Esophagus muscularis mucosa (tissue), 4 donors: ENCODE results near the gene LILRB3. TPM values are rescaled to one million over a fixed set of nuclear protein-coding genes. Genes with fewer than 3 reads are reported as not detected.

Experiments
- DNase-seq: peaks from one replicate; pipeline ENCODE4 v3.0.0-alpha.2; 2017; ENCODE audit errors: extremely low spot score
- H3K27ac ChIP-seq, 4 donors: fragments of 200-600 bp; sonication (generic); replicated peaks in 1 of 4; 1 replicate in 3 of 4; 2 replicates in 1 of 4; pipeline ENCODE4 v1.5.1; 2016 to 2019; ENCODE audit warnings: mild to moderate bottlenecking in 1 of 4
- H3K27me3 ChIP-seq, 4 donors: fragments of 200-600 bp; sonication (generic); one replicate each; pipeline versions ENCODE4 v1.5.1 to v1.6.0; 2016 to 2019
- H3K36me3 ChIP-seq, 4 donors: fragments of 200-600 bp; sonication (generic); one replicate each; pipeline ENCODE4 v1.5.1; 2016 to 2019
- H3K4me1 ChIP-seq, 4 donors: fragments of 200-600 bp; sonication (generic); one replicate each; pipeline ENCODE4 v1.5.1; 2016 to 2019
- H3K4me3 ChIP-seq, 4 donors: fragments of 200-600 bp; sonication (generic); 1 replicate in 2 of 4; 2 replicates in 2 of 4; pipeline ENCODE4 v1.5.1; 2016 to 2019; ENCODE audit warnings: mild to moderate bottlenecking in 4 of 4, moderate library complexity in 1 of 4
- H3K9me3 ChIP-seq, 4 donors: fragments of 200-600 bp; sonication (generic); 1 replicate in 3 of 4; 2 replicates in 1 of 4; pipeline ENCODE4 v1.5.1; 2016 to 2019
- EP300 ChIP-seq: sonication (generic); formaldehyde crosslinking; IDR thresholded peaks from one replicate; pipeline ENCODE4 v1.6.1; 2017; ENCODE audit warnings: antibody characterized with exemption
- POLR2A ChIP-seq: fragments of 450-650 bp; IDR thresholded peaks from one replicate; pipeline ENCODE4 v1.6.1; 2017; ENCODE audit warnings: antibody characterized with exemption, moderate library complexity, mild to moderate bottlenecking, low read depth
- POLR2AphosphoS5 ChIP-seq, 2 donors: sonication (generic); formaldehyde crosslinking; IDR thresholded peaks; one replicate each; pipeline ENCODE4 v1.6.1; 2017; ENCODE audit warnings: antibody characterized with exemption in 2 of 2
- WGBS: methylation state at CpG from one replicate; pipeline ENCODE4 v1.1.5; 2018; 5-methylcytosine and 5-hydroxymethylcytosine counted together
- intact Hi-C: fragments of 100-400 bp; cut with DNase I; formaldehyde crosslinking; loops from one replicate; pipeline ENCODE4 v1.15.1; 2023
- total RNA-seq, 4 donors: library from RNA; depleted of rRNA; stranded (reverse); fragments of >200 nt; gene quantifications; one replicate each; pipeline versions ENCODE4 v1.1.0 to v1.2.1, GENCODE V29; 2016
- TF ChIP-seq, protein P1 (sequence below), 3 experiments: fragments of 200-600 bp in 2 of 3; fragments of 450-650 bp in 1 of 3; sonication (generic) in 2 of 3; IDR thresholded peaks; one replicate each; pipeline ENCODE4 v1.5.1; 2017 to 2019; ENCODE audit warnings: antibody characterized with exemption in 3 of 3, mild to moderate bottlenecking in 2 of 3, moderate library complexity in 1 of 3

The LILRB3 gene
- total RNA-seq, 4 donors from 2014 or later = 9.1 to 36.1 (median 11.3) TPM

DNA sequence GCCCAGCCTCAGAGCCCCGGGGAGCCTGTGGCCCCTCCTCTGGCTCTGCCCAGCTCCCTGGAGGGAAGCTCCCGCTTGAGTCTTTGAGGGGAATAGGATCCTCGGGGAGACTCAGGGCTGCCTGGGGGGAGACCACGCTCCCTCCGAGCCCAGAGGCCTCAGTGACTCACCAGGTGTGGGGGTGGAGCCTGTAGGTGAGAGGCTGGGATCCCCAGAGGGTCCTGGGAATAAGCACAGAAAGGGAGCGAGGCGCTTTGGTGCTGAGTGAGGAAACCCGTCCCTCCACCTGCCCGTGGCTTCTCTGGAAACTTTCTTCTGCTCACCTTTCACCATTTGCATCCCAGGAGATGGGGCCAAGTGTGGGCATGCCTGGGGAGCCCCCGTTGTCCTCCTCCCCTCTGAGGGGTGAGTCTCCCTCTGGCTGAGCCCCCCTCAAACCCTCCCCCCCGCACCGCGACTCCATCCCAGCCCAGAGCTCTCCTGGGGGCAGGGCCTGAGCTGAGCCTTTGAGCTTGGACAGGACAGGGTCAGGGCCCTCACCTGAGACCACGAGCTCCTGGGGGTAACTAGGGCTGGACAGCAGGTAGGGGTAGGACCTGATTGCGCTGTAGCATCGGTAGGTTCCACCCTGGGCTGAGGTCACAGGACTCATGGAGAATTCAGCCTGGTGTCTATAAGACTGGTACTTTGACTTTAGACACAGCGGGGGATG, 31.5 kb upstream of the LILRB3 start:
- no peaks in the 10 kb centered on the region for H3K36me3 ChIP-seq
- TF ChIP-seq POLR2AphosphoS5 (IDR thresholded peaks at IDR 0.05) (no peak), EP300 (no peak), POLR2A (no peak)
- TF ChIP-seq, protein P1, sequence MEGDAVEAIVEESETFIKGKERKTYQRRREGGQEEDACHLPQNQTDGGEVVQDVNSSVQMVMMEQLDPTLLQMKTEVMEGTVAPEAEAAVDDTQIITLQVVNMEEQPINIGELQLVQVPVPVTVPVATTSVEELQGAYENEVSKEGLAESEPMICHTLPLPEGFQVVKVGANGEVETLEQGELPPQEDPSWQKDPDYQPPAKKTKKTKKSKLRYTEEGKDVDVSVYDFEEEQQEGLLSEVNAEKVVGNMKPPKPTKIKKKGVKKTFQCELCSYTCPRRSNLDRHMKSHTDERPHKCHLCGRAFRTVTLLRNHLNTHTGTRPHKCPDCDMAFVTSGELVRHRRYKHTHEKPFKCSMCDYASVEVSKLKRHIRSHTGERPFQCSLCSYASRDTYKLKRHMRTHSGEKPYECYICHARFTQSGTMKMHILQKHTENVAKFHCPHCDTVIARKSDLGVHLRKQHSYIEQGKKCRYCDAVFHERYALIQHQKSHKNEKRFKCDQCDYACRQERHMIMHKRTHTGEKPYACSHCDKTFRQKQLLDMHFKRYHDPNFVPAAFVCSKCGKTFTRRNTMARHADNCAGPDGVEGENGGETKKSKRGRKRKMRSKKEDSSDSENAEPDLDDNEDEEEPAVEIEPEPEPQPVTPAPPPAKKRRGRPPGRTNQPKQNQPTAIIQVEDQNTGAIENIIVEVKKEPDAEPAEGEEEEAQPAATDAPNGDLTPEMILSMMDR (IDR thresholded peaks at IDR 0.05) = no peak
- 69% methylated on average over 11 of the region's 17 CpGs for WGBS
- H3K27ac ChIP-seq = no peak overlapping the region
- H3K4me1 ChIP-seq = no peaks in the 10 kb centered on the region
- no peak overlapping the region for H3K4me3 ChIP-seq
- intact Hi-C loops = no loop called here
- no peak for DNase-seq
- peaks cover 0 to 68% (median 9%) of the 10 kb centered on the region in 4 donors for H3K27me3 ChIP-seq
- no peaks in the 10 kb centered on the region for H3K9me3 ChIP-seq

DNA sequence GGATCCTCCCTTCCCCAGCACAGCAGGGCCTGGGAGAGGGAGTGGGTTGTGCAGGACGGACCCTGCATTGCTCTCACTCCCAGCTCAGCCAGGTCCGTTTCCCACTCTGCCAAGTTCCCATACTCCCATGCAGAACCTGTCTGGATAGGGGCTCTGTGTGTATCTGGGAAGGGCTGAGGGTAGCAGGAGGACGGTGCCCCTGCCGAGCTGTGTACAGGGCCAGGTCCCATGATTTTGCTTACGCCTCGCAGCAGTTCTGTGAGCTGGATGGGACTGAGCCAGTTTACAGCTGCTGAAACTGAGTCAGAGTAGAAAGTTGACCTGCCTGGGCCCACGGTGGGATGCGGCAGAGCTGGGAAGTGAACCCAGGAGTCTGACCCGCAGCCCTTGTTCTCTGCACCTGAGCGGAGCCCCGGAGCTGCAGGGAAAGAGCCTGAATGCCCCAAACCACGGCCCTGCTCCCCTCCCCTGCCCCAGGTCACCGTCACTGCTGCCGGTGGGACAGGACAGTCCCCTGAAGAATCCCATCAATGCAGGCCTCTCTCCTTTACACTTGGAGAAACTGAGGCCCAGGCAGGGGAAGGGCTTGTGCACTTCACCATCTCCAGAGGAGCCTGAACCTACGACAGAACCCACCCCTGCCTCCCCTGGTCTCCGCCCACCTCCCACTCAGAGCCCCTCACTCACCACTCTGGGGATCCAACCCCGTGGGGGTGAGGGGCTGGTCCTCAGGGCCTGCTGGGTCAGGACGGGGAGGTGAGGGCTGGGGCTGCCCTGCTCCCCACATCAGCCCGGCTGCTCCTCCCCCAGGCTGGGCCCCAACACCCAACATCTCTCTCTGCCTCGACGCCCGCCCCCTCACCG, 30.8 kb upstream of the LILRB3 start:
- Histone ChIP-seq H3K27ac (no peak overlapping the region), H3K4me3 (no peak overlapping the region), H3K9me3 (no peaks in the 10 kb centered on the region), H3K36me3 (no peaks in the 10 kb centered on the region), H3K27me3 (peaks cover 0 to 70% (median 9%) of the 10 kb centered on the region in 4 donors), H3K4me1 (no peaks in the 10 kb centered on the region)
- 58% methylated on average over 9 of the region's 23 CpGs for WGBS
- no peak for DNase-seq
- intact Hi-C loops = no loop called here
- TF ChIP-seq EP300 (no peak), POLR2A (no peak), POLR2AphosphoS5 (IDR thresholded peaks at IDR 0.05) (no peak)
- TF ChIP-seq, protein P1 (IDR thresholded peaks at IDR 0.05) = no peak

DNA sequence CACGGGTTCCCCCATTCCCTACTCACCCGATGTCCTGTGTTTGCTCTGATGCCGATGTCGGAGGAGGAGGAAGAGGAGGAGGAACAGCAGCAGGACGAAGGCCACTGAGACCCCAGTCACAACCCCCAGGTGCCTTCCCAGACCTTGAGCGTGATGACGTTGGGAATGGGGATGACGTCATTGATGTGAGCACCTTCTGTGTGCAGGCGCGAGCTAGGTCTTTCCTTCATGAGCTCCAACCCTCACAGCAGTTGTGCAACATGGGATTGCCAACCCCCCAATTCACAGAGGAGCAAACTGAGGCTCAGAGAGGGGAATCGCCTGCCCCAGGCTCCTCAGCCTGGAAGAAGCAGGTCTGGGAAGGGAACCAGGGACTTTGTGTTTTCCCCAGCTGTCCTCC, 30.0 kb upstream of the LILRB3 start:
- Histone ChIP-seq H3K4me3 (no peak overlapping the region), H3K4me1 (no peaks in the 10 kb centered on the region), H3K27ac (no peak overlapping the region), H3K27me3 (peaks cover 0 to 73% (median 9%) of the 10 kb centered on the region in 4 donors), H3K9me3 (no peaks in the 10 kb centered on the region), H3K36me3 (no peaks in the 10 kb centered on the region)
- WGBS = 85% methylated on average over 11 of the region's 11 CpGs
- TF ChIP-seq POLR2AphosphoS5 (IDR thresholded peaks at IDR 0.05) (no peak), POLR2A (no peak), EP300 (no peak)
- TF ChIP-seq, protein P1 (IDR thresholded peaks at IDR 0.05) = no peak
- no peak for DNase-seq
- intact Hi-C loops = no loop called here

DNA sequence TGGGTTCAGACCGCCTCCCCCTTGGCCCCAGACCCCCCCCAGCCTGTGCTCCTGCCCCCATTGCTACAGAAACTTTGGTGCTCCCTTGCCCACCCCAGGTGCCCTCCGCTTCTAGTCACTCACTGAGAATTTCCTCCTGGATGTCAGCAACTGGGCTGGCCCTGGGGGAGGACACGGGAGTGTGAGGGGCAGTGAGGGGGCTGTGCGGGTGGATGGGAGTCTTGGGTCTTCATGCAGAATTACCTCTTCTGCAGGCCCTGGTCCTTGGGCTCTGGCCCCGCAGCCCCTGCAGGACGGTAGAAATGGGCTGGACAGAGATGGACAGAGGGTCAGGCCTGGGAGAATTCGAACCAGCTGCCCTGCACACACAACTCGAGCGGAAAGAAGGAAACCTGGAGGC, 29.4 kb upstream of the LILRB3 start:
- no peaks in the 10 kb centered on the region for H3K9me3 ChIP-seq
- H3K27me3 ChIP-seq = peaks cover 0 to 71% (median 9%) of the 10 kb centered on the region in 4 donors
- no peak overlapping the region for H3K4me3 ChIP-seq
- no peaks in the 10 kb centered on the region for H3K36me3 ChIP-seq
- no peak overlapping the region for H3K27ac ChIP-seq
- TF ChIP-seq POLR2AphosphoS5 (IDR thresholded peaks at IDR 0.05) (no peak), POLR2A (no peak), EP300 (no peak)
- TF ChIP-seq, protein P1 (IDR thresholded peaks at IDR 0.05) = no peak
- no peak for DNase-seq
- 86% methylated on average over 6 of the region's 9 CpGs for WGBS
- no peaks in the 10 kb centered on the region for H3K4me1 ChIP-seq
- intact Hi-C loops = no loop called here
